ENCODE data around the gene AIF1L.

DNA sequence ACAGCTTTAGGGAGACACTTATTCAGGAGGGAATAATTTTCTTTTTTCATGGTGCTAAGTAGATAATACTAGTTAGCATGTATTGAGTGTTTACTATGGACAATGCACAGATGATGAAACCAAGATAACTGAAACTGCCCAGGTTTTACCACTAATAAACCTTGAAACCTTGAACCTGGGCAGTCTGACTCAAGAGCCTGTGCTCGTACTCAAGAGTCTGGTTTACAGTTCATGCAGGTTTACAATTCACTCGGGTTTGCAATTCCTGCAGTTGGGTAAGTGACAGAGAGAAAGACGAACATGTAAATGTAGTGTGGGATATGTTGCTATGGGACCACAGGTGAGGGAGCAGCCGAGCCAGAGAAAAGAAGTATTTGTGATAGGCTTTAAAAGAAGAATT, 57.3 kb downstream of the AIF1L start:
- TF ChIP-seq POLR2A (IDR thresholded peaks at IDR 0.05; ENCODE audit: low read depth, low read length) (no peak), POLR2AphosphoS5 (IDR thresholded peaks at IDR 0.05; ENCODE audit: low read depth, low read length) (no peak), TAF1 (IDR thresholded peaks at IDR 0.05; ENCODE audit: borderline replicate concordance, low read depth, low read length) (no peak)

Measured in GM12892 (cell line).